GM21423 (cell line): ENCODE measurements around the gene PHF13.
"Not testable (repeated sequence)": the region's sequence is repeated elsewhere in the genome, so short reads cannot be mapped to it uniquely, and the experiment has no call there.

Experiments
- ATAC-seq: cut with Tn5 transposase; IDR thresholded peaks from one replicate; pipeline ENCODE4 v1.9.1; 2021; ENCODE audit warnings: mild to moderate bottlenecking, moderate library complexity; ENCODE audit not compliant: unreplicated experiment

The PHF13 gene

DNA sequence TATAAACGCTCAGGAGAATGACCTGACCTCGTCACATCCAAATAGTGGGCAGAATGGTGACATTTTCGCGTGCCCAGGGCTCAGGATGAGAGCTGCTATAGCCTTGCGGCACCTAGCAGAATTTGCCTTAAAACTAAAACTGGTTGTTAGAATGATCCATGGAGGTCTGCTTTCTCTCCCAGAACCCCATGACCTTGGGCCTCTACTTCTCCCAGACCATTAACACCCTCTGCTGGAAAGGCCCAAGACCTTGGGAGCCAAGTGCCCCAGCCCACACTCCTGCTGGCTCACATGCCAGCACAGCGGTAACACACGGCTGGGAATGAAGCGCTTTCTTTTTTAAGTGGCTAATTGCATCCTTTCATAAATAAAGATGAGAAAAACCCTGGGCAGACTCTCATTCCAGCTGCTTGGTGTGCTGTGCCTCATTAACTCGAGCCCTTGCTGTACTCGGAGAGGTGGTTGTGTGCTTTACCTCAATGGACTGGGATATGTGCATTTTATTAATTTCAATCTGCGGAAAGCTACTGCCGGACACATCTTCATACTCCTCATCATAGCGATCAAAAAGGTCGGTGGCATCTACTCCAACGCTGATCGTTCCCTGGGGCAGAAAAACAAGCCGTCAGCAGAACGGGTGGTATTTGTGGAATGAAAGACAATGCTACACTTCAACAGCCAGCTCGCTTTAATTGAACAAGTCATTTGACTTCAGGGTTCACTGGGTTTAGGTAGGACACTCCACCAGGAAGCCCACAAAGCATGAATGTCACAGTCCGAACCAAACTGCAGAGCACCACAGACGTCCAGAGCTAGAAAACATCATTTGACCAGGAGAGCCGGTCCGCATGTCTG lies 40.1 kb downstream of the PHF13 start:
- no peak for ATAC-seq

DNA sequence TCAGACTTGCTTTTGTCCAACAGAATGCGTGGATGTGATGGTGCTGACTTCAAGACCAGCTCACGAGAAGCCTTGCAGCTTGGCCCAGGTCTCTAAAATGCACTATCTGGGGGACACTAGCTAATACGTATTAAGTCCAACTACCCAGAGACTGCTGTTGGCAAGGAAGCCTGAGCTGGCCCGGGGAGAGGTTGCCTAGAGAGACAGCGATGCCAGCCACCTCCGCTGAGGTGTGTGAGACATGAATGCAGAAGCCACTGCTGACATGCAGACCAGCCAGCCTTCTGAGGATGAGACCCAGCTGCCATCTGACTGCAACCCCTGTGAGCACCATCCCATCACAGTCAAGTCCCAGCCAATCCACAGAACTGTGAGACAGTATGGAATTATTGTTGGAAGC lies 43.6 kb downstream of the PHF13 start:
- ATAC-seq = no peak

DNA sequence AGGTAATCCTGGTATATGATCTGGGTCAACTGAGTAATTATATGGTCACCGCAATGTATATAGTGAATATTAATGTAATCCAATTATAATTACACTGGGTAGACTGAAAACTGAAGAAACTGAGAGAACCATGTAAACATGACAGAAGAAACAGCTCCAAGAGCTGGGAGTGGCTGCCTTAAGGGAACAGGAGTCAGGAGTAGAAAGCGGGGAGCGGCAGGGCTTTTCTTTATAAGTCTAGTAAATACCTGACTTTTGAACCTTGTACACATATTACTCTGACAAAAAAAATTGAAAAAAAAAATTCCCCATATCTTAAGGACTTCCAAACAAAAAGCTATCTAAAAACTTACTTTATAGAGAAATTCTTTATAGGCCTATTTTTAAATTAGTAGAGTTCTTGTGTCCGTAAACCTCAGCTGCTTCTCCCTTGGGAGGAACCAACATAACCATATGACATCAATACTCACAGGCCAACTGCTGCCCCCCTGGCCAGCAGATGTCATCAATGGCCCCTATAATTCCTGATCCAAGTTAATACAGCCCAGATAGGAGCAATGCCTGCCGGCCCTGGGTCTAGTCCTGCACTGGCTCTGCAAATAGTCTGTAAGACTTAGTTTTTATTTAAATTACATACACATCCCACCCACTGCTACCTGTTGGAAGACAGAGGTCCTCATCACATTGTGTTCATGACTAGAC lies 45.0 kb downstream of the PHF13 start:
- no peak for ATAC-seq

DNA sequence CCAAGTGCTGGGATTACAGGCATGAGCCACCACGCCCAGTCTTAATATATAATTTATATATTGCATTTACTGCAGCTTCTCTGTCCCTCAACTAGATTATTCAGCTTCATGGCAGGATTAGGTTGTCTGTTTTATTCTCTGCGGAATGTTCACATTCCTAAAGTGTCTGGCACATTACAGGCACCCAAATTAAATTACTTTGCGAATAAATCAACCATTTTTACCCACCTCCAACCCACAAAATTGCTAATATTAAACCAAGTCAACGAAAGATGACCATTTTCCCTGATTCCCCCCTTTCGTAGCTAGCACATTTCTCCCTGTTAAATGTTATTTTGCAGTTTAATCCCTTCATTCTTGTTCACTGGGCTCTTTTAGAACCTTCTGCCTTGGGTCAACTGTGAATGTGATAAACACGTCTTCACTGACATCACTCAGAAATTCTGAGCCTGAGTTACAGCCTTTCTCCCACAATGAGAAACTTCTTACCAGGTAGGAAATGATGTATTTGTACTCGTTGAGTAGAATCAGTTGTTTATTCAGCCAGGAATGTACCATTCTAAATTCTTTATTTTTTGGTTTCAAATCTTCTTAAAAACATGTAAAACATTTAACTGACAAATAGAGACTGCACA lies 47.0 kb downstream of the PHF13 start:
- ATAC-seq = no peak

DNA sequence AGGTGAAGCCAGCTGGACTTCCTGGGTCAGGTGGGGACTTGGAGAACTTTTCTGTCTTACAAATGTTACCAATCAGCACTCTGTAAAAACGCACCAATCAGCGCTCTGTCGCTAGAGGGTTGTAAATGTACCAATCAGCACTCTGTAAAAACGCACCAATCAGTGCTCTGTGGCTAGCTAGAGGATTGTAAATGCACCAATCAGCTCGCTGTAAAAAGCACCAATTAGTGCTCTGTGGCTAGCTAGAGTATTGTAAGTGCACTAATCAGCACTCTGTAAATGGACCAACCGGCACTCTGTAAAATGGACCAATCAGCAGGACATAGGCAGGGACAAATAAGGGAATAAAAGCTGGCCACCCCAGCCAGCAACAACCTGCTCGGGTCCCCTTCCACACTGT lies 48.9 kb downstream of the PHF13 start:
- ATAC-seq = not testable (repeated sequence)

DNA sequence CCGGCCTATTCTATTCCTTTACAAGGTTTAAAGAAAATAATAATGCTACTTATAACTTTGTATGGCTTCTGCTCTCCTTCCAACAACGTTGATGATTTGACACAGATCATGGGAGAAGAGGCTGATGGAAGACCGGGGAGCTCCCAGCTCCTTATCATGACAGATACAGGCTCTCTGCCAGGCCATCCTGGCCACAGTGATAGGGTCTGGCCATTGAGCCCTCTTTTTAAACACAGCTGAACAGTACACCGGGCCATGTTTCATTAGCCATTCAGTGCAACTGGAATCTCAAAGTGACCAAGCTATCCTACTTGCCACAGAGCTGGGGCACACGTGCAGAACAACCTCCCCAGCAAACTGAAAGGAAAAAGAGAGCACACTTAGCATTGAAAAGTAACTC lies 53.2 kb downstream of the PHF13 start:
- ATAC-seq = no peak

DNA sequence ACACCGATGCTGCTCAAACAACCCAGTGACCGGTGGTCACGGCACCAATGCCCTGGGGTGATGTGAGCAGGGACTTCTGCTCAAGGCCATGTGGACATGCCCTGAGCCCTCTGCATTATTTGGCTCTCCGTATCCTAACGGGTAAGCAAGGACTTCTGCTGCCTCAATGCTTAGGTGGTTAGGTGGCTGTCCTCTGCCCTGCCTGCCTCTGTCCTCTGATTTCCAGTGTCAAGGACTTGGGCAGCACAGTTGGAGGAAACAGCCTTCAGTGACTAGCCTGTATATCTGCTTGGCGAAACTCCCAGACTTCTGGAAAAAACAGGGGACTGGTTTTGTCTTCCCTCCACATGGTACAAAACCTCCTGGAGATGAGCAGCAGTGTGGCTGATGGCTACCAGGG lies 53.6 kb downstream of the PHF13 start:
- ATAC-seq = no peak

DNA sequence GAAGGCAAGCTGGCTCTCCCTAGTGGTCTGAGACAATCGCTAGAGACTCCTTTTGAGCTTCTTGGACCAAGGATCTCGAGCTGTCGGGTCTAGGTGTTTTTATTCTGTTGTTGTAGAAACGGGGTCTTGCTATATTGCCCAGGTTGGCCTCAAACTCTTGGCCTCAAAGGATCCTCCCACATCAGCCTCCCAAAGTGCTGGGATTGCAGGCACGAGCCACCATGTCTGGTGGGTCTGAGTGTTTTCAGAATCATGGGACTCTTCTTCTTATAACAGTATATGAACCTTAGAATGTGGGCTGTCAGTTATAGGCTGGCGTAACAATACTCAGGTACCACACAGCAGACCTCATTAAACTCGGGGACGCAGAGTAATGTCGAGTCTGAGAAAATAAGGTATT lies 55.0 kb downstream of the PHF13 start:
- ATAC-seq = no peak

DNA sequence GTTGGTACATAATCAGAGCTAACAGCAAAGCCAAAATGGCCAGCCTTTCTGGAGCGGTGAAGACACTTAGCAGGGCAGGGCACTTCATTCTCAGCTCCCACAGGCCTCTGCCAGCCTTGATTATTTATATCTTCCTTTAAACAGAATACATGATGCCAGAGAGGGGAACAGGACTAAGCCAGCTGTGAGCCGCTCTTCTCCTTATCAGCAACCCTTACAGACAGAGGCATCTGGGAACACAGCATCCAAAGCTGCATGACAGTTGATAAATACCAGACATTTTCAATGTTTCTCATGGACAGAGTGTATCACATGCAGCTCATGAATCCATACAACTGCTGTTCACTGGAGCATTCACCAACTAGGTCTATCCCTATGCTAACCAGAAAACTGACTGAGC lies 59.0 kb downstream of the PHF13 start:
- no peak for ATAC-seq
